Middle frontal gyrus (tissue), 1 donor: ENCODE measurements around the gene ZNF697.
A peak's percentile ranks its signal among the peaks of the same experiment; 100 is the strongest.
"Not testable (repeated sequence)": the region's sequence is repeated elsewhere in the genome, so short reads cannot be mapped to it uniquely, and the experiment has no call there.

Experiments used
- DNase-seq: peaks from one replicate; pipeline ENCODE4 v3.0.0-alpha.2; 2015; ENCODE audit warnings: low spot score; ENCODE audit errors: extremely low spot score

Gene ZNF697

DNA sequence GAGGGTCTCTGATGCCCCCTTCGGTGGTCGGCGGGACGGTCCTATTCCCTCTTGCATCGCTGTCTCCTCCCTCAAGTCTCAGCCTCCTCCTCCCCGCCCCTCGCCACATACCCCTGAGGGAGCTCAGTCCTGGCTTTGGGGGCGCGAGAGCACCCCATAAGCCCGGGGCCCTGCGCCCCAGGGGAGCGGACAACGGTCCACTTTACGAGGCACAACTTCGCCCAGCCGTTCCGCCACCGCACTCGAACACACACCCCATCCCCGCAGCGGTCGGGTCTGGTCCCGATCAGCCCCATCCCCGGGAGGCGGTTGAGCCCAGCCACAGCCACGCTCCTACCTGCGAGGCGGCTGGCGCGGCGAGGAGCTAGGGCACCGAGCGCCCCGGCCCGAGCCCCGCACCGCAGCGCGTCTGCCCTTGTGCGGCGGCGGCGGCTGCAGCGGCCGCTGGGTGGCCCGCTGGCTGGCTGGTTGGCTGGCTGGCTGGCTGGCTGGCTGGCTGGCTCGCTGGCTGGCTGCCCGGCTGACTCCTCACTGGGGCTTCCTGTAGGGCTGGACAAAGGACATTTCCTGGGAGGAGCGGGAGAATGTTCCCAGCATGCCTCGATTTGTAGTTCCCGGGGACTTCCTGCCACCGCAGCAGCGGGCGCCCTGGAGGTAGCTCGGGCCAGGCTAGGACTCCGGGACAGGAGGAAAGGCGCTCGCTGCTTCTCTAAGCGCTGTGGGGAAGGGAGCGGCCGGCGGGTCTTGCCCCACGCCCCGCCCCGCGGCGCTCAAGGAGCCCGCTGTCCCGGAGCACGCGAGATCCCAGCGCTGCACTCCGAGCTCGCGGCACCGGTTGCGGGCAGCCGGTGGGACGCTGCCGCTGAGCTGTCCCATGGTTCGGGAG, at the start of gene ZNF697:
TSS of gene ZNF697 (minus strand) at position 533 of the 886 bp plus-strand sequence. CDS start 22,166 bp downstream, outside the sequence.
- peak; percentile 90 for DNase-seq

DNA sequence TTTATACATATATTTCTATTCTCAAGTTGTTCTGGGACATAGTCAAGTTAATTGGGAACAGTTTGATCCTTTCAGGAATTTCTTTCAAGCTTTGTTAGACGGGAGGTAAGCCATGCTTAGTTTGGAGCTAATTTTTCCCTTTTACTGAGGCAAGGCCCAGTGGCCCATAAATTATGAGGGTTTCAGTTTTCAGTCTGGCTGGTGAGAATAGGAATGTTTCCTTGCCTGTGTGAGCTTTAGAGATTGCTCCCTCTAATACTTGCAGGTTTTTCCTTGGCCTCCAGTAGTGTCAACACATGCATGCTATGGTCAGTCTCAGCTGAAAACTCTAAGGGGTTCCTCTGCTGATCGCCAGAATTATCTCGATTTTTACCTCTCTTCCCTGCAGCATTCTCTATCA, 49.5 kb upstream of the ZNF697 start:
- DNase-seq: no peak

DNA sequence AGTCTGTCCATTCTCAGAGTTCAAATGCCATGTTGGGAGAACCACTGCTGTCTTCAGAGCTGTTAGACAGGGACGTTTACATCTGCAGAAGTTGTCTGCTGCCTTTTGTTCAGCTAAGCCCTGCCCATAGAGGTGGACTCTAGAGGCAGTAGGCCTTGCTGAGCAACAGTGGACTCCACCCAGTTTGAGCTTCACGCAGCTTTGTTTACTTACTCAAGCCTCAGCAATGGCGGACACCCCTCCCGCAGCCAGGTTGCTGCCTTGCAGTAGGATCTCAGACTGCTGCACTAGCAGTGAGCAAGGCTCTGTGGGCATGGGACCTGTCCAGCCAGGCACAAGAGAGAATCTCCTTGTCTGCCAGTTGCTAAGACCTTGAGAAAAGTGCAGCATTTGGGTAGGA, 48.8 kb upstream of the ZNF697 start:
- DNase-seq: not testable (repeated sequence)

DNA sequence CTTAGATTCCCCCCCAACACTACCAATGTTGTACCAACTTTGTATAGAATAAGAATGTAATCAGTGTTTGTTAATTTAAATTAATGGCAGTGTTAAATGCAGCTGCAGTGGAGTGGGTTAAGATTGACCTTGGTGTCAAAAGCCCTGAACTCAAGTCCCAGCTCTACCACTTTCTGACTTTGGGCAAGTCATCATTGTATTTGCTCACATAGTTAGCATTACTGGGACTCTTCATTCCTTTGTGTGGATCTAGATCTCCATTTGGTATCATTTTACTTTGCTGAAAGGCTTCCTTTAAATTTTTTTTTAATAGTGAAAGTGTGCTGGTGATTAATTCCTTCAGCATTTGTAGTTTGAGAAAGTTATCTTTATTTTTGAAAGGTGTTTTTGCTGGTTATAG, 41.4 kb upstream of the ZNF697 start:
- no peak for DNase-seq

DNA sequence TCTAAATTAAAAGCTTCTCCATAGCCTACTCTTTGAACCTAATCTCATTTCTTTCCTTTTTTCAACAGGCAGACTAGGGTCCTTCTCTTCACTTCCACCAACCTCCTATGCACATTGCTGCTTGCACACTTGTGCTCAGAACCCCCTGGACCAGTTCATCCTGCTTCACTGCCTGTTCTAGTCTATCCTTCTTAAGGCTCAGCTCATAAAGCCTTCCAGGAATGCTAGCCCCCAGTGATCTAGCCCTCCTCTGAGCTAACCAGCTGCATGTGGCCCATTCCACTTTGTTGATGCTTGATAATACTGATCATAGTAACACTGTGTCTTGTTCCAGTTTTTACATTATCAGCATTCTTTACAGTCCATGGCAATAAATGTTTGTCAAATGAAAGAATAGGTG, 40.7 kb upstream of the ZNF697 start:
- no peak for DNase-seq

DNA sequence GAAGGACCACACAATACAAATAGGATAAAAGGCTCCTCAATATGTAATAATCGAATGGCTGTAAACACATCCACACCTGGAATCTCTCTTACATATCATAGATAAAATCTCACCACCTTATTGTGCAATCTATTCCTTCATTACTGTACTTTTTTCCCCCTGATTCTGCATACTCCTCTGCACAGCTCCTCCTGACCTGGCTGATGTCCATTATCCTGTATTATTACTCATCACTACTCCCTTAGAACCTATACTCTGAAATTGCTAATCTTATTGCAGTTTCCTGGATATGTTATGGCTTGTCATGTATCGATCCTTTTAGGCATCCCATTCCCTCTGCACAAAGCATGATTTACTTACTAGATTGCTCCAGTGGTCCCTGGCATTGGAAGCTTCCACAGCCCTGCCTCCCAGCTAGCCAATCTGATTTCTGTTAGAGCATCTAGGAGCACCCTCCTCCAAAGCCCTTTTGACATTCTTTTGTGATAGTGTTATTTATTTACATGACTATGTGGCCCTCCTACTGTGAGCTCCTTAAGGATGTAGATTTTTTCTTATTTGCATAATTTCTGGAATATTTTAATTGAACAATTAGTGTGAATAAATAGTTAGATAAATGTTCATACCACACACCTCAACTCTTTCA, 39.5 kb upstream of the ZNF697 start:
- DNase-seq: no peak

DNA sequence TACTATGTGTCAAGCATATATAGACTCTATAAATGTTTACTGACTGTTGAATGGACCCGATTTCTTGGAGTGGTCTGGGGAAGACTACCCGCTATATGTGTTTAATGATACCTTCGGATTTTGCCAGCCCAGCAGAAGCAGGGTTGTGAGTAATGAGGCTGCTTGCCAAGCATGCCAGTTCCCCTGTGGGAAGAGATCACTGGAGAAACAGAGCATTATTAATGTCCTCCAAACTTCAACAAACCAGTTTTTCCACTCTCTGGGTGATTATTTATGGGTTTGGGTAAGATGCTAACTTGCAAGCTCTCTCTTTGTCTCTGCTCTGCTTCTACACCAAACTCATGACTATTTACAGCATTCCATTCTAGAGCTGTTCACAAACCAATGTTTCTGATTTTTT, 38.6 kb upstream of the ZNF697 start:
- no peak for DNase-seq

DNA sequence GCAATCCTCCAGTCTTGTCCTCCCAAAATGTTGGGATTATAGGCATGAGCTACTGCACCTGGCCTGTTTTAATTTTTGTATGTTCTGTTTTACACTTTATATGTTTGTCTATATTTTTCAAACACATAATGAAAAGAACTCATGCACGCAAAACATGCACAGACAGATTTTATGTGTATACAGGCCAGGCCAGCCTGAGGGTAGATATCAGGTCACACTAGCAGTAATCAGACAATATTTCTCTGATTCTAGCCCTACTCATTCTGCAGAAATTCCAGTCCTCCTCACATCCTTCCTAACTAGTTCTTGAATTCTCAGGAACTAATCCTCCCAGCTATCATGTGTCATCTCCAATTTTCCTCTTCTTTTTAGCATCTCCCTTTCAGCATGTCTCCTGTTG, 35.8 kb upstream of the ZNF697 start:
- no peak for DNase-seq

DNA sequence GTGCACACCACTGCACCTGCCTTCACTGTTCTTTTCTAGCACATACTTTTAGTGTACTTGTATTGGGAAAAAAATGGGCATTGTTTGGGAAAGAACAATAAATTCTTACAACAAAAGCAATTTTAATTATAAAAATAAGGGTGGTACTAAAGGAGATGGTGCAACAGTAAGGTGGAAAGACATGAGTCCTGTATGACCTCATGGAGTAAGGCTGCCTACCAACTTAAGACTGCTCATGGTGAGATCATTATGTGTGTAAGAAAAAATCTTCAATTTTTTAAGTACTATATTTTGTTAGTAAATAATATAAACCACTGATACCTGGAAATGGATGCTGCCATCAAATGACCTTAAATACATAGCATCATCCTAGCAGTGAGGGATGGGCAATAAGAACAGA, 34.1 kb upstream of the ZNF697 start:
- no peak for DNase-seq

DNA sequence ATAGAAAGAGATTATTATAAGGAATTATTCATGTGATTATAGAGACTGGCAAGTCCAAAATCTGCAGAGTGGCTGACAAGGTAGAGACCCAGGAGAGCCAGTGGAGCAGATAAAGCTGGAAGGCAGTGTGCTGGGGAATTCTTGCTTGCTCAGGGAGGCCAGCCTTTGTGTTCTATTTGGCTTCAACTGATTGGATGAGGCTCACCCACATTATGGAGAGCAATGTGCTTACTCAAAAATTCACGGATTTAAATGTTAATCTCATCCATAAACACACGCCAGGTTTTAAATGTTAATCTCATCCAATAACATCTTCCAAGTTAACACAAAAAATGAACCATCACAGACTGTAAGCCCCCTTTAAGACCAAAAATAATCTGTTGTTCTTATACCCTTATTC, 33.5 kb upstream of the ZNF697 start:
- DNase-seq: no peak

DNA sequence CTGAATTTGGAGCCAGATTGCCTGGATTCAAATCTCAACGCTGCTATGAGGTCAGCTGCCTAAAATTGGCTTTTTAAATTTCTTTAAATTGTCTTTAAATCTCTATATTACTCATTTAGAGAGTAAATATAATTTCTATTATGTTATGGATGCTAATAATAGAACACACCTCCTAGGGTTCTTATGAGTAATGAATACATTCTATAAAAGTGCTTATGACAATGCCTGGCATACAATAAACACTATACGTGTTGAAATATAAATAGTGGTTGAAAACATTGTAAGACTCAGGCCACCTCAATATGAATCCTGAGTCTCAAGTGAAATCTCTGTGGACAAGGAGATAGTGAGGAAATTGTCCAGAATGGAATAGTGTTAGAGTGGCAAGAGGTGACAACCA, 32.7 kb upstream of the ZNF697 start:
- no peak for DNase-seq

DNA sequence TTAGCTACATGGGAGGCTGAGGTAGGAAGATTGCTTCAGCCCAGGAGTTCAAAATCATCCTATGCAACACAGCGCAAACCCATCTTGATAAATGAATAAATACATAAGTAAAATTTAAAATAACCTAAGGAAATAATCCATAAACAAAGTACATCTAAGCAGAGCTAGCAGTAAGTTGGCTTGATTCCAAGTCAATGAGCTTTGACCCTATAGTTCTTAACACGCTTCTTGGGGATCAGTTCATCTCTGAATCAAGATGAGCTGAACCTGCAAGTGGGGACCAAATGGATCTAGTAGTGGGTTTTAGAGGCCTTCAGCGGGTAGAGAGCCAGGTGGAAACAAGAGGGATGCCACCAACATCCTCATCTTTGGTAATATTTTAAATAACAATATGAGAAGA, 32.1 kb upstream of the ZNF697 start:
- DNase-seq: no peak

DNA sequence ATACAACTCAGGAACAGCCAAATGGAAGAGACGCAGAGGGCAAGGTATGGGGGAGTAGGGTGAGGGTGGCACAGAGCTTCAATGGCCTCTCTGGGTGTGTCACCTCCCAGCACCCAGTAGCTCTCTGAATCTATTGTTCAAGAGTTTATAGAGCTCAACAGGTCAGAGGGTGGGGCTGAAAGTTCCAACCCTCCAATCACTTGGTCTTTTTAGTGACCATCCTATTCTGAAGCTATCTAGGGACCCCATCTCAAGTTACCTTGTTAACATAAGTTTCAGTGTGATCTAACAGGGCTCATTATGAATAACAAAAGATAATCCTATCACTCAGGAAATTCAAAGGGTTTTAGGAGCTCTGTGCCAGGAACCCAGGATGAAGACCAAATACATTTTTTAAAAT, 31.2 kb upstream of the ZNF697 start:
- no peak for DNase-seq

DNA sequence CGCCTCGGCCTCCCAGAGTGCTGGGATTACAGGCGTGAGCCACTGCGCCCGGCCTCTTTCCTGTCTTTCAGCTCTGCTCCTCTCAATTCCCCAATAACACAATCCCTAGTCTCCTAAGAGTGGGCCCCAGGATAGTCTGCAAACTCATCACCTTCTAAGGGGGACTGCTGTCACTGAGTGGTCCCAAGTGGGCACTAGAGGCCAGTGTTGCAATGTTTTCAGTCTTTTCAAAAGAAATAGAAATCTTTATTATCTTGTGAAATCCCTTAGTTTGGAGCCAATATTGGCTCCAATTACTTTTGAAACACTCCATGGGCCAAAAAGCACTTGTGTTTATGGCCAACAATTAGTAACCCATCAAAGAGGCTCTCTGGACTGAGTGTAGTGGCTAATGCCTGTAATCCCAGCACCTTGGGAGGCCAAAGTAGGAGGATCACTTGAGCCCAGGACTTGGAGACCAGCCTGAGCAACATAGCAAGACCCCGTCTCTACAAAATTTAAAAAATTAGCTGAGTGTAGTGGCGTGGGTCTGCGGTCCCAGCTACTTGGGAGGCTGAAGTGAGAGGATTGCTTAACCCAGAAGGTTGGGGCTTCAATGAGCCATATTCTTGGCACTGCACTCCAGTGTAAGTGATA, 28.6 kb upstream of the ZNF697 start:
- DNase-seq: no peak

DNA sequence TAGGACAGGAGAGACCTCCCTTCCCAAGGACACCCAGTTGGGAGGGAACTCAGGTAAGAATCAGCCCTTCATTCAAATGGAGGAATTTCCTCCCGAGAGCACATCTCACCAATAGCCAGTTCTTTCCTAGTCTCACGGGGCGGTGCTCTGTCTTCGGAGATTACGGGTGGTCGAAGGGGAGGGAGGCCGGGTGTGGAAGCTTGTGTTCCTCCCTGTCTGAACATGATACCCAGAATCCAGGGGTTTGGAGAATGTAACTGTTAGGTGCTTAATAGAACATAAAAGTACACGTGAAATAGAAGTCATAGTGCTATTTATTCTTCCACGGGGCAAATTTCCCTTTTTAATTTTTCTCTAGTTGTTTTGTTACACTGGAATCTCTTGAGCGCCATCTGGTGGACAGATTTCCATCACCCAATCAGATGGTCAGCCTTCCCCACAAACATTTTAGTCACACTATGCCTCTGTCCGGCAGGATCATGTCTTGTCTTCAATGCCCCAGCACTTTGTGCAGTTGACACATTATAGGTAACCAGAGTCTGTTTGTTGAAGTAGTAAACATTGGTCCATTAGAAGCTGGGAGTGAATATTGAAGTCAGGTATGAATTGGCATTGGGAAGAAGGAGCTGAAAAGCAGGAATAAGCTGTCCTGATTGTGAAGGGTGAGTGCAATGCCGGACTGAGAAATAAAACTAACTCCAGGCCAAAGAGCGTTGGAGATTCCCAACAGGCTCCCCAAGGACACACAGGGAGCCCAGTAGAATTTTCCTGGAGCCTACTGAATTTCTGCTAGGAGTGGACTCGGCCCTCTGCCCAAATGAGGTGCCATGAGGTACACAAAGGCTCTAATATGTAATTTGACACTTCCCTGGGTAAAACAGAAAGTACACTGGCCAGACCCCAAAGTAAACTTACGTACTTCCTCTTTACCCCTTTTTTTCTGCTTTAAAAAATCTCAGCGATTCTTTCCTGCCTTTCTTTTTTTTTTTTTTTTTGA, 27.6 kb upstream of the ZNF697 start:
- peak; percentile 81 for DNase-seq

DNA sequence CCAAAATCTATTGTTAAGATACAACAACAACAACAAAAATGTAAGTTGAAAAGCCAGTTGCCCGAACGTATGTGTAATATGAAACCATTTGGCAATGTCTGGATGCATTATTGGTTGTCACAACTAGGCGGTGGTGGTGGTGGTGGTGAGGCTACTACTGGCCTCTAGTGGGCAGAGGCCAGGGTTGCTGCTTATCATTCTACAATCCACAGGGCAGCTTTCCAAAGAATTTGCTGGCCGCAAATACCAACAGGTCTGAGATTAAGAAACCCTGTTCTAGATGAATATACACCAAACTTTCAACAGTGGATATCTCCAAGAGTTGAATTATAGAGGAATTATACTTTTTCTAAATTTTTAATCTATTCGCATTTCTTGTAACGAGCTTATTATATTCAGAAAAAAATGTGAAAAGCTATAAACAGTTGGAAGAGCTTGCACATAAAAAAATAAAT, 26.8 kb upstream of the ZNF697 start:
- no peak for DNase-seq

DNA sequence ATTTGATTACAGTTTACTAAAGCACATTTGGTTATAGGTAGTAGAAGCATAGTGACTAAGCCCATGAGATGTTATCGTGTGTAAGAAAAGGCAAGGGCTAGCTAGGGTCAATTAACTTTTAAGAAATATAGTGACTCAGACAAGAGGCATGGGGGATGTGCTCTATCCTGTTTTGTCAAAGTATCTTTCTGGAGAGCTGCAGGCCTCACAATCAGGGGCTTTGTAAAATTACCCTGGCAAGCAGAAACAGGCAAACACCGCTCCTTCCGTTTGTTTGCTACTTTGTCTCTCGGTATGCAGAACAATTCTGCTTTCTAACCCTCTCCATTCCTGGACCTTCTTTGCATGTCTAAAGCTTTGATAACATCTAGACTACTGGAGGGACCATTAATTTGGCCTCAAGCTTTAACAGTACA, 26.1 kb upstream of the ZNF697 start:
- no peak for DNase-seq

DNA sequence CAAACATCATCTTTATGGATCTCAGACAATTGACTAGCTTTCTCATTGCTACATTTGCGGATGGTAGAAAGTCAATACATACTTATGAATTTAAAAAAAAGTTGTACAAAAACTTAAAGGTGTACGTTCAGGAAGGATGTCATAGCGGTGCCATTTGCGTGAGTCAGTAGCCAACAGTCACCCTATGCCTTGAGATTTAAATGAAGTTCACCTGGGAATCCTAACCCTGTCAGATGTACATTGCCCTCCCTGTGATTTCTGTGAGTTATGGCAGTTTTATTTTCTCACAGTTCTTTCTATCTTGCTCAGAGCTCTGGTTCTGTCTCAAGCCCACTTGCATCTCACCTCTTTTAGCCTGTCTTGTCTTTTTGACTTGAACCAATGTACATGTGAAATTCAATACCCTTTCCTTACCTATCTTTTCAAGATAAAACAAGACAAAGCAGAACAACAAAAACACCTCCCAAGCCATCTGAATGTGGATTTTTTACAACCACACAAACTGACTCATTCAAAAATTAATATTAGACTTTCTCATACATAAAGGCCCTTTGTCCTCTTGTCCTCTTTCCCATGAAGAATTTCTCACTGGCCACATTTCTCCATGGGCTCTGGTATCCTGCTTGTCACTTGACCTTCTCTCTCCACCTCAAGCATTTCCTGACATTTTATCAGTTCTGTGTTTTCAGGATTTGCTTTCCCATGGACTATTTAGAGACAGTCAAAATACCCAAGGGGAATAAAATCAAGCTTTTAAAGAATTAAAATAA, 25.3 kb upstream of the ZNF697 start:
- no peak for DNase-seq

DNA sequence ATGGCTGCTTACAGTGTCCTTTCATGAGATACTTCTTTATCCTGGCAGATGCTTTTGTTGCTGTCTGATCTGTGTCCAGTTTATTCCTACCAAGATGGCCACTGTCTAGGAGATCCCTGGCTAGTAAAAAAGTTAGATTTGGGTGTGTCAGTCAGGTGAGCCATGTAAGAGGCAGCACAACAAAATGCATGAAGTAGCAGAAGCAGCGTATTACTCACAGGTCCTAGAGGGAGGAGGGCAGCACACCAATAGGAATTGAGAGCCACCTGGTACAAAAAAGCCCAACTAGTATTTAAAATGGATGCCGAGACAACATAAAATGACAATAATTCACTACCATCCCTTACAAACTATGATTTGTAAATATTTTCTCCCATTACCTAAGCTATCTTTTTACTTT, 22.8 kb upstream of the ZNF697 start:
- DNase-seq: no peak

DNA sequence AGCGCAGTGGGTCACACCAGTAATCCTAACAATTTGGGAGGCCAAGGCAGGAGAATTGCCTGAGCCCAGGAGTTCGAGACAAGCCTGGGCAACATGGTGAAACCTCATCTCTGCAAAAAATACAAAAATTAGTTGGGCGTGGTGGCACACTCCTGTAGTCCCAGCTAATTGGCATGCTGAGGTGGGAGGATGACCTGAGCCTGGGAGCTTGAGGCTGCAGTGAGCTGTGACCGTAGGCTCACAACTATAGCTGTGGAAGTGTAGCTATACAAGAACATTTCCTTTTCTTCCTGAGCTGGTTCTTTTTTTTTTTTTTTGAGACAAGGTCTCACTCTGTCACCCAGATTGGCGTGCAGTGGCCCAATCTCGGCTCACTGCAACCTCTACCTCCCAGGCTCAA, 19.1 kb upstream of the ZNF697 start:
- DNase-seq: no peak
